Peyer's patch (tissue), 4 donors: Measurements from ENCODE around the gene AGBL5.

ENCODE experiments used
- CTCF ChIP-seq, 6 experiments: fragments of 450-650 bp in 4 of 6; fragments of 200-600 bp in 2 of 6; sonication (generic) in 1 of 6; IDR thresholded peaks; one replicate each; pipeline ENCODE4 v1.5.1; 2017 to 2019; ENCODE audit warnings: antibody characterized with exemption in 6 of 6, mild to moderate bottlenecking in 3 of 6, moderate library complexity in 1 of 6
- POLR2A ChIP-seq, 2 donors: fragments of 450-650 bp; IDR thresholded peaks; one replicate each; pipeline ENCODE4 v1.5.1; 2017; ENCODE audit warnings: antibody characterized with exemption in 2 of 2, mild to moderate bottlenecking in 2 of 2, moderate library complexity in 2 of 2

- peak; percentile 6 to 73 (median 64) for TF ChIP-seq CTCF (IDR thresholded peaks at IDR 0.05)
- no peak for TF ChIP-seq POLR2A (IDR thresholded peaks at IDR 0.05)
These were observed 34.6 kb upstream of the AGBL5 start for GRCh38 chr2:27016801-27017325.
